Stimulated activated CD4-positive, alpha-beta T cell treated with anti-CD3 and anti-CD28 coated beads, Interleukin-2, amount 100 ng/mL, for 4 hours (primary cell): ENCODE data around the gene ZNF438.

Source experiments
- DNase-seq: peaks from one replicate; pipeline ENCODE4 v3.0.0-alpha.2; 2020; ENCODE audit warnings: low read depth

ZNF438 gene

GRCh38 chr10:30826679-30827078 lies 205.0 kb downstream of the ZNF438 start:
- no peak for DNase-seq

- DNase-seq: no peak
These were observed 206.2 kb downstream of the ZNF438 start for GRCh38 chr10:30825495-30825894.

- DNase-seq: no peak
These were observed 206.6 kb downstream of the ZNF438 start for GRCh38 chr10:30825022-30825421.

- no peak for DNase-seq
These were observed 208.0 kb downstream of the ZNF438 start for GRCh38 chr10:30823651-30824050.

- DNase-seq: no peak
These were observed 208.8 kb downstream of the ZNF438 start for GRCh38 chr10:30822693-30823465.

- no peak for DNase-seq
These were observed 209.5 kb downstream of the ZNF438 start for GRCh38 chr10:30821994-30822692.

GRCh38 chr10:30821261-30821993 lies 210.2 kb downstream of the ZNF438 start:
- no peak for DNase-seq

- no peak for DNase-seq
These were observed 211.2 kb downstream of the ZNF438 start for GRCh38 chr10:30820261-30820991.

- no peak for DNase-seq
These were observed 212.1 kb downstream of the ZNF438 start for GRCh38 chr10:30819341-30820181.

GRCh38 chr10:30818854-30819253 lies 212.8 kb downstream of the ZNF438 start:
- no peak for DNase-seq

GRCh38 chr10:30818010-30818660 lies 213.5 kb downstream of the ZNF438 start:
- DNase-seq: no peak

- no peak for DNase-seq
These were observed 214.1 kb downstream of the ZNF438 start for GRCh38 chr10:30817541-30817940.

GRCh38 chr10:30816820-30817171 lies 214.9 kb downstream of the ZNF438 start:
- DNase-seq: no peak

GRCh38 chr10:30816159-30816819 lies 215.4 kb downstream of the ZNF438 start:
- no peak for DNase-seq

- DNase-seq: no peak
These were observed 217.7 kb downstream of the ZNF438 start for GRCh38 chr10:30813872-30814481.

GRCh38 chr10:30812018-30812851 lies 219.4 kb downstream of the ZNF438 start:
- DNase-seq: no peak

- DNase-seq: no peak
These were observed 220.2 kb downstream of the ZNF438 start for GRCh38 chr10:30811276-30812017.

- no peak for DNase-seq
These were observed 221.2 kb downstream of the ZNF438 start for GRCh38 chr10:30810416-30810815.
